ENCODE measurements around the gene PTHLH.

DNA sequence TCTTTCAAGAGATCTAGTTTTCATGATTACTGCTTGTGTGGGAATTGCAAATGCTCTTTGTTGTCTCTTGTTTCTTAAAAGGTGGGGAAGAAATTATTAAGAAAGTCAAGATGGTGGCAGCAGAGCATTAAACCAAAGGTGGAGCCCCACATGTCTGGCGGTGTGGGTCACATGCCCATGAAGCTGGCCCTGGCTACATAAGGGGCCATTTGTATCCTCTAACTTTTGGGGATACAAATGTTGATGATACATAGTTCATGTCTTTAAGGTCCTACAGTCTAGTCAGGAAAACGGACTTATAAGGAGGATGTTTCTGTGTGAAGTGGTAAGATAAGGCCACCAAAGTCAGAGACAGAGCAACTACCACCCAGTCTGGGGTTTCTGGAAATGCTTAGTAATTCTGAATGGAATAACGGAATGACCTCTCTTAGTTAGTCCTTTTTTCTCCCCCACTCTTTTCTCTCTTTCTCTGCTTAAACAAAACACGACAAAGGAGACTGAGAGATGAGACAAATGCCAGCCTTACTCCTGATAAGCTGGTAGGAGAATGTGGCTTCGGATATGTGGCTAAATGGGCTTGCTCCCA lies 39.9 kb upstream of the PTHLH start:
- TF ChIP-seq, protein P1, sequence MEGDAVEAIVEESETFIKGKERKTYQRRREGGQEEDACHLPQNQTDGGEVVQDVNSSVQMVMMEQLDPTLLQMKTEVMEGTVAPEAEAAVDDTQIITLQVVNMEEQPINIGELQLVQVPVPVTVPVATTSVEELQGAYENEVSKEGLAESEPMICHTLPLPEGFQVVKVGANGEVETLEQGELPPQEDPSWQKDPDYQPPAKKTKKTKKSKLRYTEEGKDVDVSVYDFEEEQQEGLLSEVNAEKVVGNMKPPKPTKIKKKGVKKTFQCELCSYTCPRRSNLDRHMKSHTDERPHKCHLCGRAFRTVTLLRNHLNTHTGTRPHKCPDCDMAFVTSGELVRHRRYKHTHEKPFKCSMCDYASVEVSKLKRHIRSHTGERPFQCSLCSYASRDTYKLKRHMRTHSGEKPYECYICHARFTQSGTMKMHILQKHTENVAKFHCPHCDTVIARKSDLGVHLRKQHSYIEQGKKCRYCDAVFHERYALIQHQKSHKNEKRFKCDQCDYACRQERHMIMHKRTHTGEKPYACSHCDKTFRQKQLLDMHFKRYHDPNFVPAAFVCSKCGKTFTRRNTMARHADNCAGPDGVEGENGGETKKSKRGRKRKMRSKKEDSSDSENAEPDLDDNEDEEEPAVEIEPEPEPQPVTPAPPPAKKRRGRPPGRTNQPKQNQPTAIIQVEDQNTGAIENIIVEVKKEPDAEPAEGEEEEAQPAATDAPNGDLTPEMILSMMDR (conservative IDR thresholded peaks at IDR 0.05): no peak
- TF ChIP-seq ZFX (IDR thresholded peaks at IDR 0.05): no peak

All from C4-2B (cell line).